ENCODE data around the gene C1RL. TPM values are rescaled to one million over a fixed set of nuclear protein-coding genes. Genes with fewer than 3 reads are reported as not detected.
A peak's percentile ranks its signal among the peaks of the same experiment; 100 is the strongest.

Gene C1RL
- total and polyA plus RNA-seq, 9 donors, result 11.2 to 18.6 (median 12.9) TPM

DNA sequence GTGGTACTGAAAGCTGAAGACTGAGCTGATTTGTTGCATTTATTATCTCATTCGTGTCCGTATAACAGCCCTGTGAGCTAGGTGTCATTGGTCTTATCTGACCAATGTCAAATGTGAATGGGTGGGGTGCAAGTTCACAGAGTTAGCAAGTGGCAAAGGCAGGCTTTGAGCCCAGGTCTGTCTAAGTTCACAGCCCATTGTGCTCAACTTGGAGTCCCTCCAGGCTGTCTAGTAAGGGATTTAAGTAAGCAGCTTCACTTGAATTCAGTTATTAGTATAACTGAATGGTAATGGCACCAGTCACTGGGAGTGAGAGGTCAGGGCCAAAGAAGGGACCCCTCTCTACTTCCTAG is 40.0 kb downstream of the C1RL start:
- Histone ChIP-seq H3K9me3 (replicated peaks; ENCODE audit: control insufficient read depth, low read depth, low read length) (no peaks in the 10 kb centered on the region), H3K27ac (ENCODE audit: low read length) (no peak overlapping the region), H3K36me3 (ENCODE audit: control insufficient read depth, insufficient read depth, low read length) (peaks cover 18% of the 10 kb centered on the region), H3K4me1 (ENCODE audit: control insufficient read depth, insufficient read depth, low read length) (no peaks in the 10 kb centered on the region), H3K27me3 (ENCODE audit: control insufficient read depth, insufficient read depth, low read length) (no peaks in the 10 kb centered on the region), H3K4me3 (ENCODE audit: low read length) (no peak overlapping the region)
- no peak for DNase-seq
- 90% methylated on average over 2 of the region's 2 CpGs for WGBS (ENCODE audit: insufficient coverage)

DNA sequence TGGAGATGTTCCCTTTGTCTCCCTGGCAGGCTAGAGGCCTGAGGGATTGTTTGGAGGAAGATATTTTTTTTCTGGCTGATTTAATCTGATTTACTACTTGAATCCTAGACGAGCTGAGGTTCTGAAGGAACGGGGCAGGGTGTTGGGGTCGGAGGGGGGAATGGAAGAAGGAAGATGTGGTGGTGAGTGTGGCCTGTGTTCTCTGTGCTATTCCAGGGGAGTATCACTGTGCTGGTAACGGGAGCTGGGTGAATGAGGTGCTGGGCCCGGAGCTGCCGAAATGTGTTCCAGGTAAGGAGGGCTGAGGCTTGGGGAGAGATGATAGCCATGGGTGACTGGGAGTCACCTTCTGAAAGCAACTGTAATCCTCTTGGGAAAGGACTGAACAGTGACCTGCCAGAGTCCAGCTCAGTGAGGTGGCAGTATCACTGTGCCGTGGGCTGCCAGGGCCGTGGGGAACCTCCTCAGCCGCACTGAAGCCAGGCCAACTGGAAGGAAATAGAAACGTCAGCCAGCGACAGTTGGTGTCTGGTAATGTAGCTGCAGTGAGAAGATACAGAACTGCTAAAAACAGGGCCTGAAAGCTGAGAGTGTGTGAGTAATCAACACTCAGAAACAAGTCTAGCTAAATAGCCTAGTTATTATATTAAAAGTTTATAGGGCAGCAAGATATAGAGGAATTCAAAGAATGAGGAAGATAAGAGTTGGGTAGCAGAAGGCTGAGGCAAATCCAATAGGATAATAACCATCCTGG is 40.6 kb downstream of the C1RL start:
- Histone ChIP-seq H3K4me3 (ENCODE audit: low read length) (no peak overlapping the region), H3K27ac (ENCODE audit: low read length) (peak overlapping the region; percentile 7), H3K27me3 (ENCODE audit: control insufficient read depth, insufficient read depth, low read length) (no peaks in the 10 kb centered on the region), H3K36me3 (ENCODE audit: control insufficient read depth, insufficient read depth, low read length) (peaks cover 18% of the 10 kb centered on the region), H3K4me1 (ENCODE audit: control insufficient read depth, insufficient read depth, low read length) (no peaks in the 10 kb centered on the region), H3K9me3 (replicated peaks; ENCODE audit: control insufficient read depth, low read depth, low read length) (no peaks in the 10 kb centered on the region)
- no peak for DNase-seq
- WGBS (ENCODE audit: insufficient coverage), result 67% methylated on average over 11 of the region's 11 CpGs

DNA sequence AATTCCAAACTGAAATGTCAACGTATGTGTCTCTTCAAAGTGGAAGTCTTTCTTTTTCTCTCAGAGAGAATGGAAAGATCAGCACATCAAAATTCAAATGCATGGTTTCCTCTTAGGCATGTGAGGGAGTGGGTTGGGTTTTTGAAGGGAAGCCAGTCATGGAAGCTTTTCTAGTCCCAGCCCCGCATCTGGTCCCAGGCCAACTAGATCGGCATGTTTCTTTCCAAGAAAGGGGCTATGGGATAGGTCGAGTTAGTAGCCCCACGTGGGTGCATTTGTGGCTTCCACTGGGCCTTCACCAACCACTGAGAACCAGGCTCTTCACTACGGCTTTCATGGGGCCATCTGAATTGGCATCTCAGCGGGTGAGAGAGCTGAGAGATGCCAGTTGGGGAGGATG is 41.9 kb downstream of the C1RL start:
- H3K36me3 ChIP-seq (ENCODE audit: control insufficient read depth, insufficient read depth, low read length), result peaks cover 18% of the 10 kb centered on the region
- no peaks in the 10 kb centered on the region for H3K27me3 ChIP-seq (ENCODE audit: control insufficient read depth, insufficient read depth, low read length)
- no peak for DNase-seq
- no peaks in the 10 kb centered on the region for H3K9me3 ChIP-seq (replicated peaks; ENCODE audit: control insufficient read depth, low read depth, low read length)
- no peak overlapping the region for H3K27ac ChIP-seq (ENCODE audit: low read length)
- WGBS (ENCODE audit: insufficient coverage), result 80% methylated on average over 6 of the region's 7 CpGs
- no peak overlapping the region for H3K4me3 ChIP-seq (ENCODE audit: low read length)
- no peaks in the 10 kb centered on the region for H3K4me1 ChIP-seq (ENCODE audit: control insufficient read depth, insufficient read depth, low read length)

DNA sequence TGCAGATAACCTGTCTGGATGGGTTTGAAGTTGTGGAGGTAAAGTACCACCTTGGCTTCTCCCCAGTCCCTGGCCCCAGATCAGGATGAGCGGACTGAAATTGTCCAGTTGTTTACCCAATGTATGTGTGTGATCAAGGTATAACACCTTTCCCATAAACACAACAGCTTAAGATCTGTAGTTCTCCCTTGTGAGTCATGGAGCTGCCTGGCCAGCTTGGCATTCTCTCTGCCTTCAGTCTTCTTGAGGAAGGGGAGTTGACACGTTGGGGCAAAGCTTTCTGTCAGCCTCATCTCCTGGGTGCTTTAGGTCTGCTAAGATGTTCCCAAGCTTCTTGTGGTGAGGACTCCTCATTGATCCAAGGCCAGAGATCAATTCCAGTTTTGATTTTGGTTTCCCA is 42.4 kb downstream of the C1RL start:
- WGBS (ENCODE audit: insufficient coverage), result no CpG with 5 or more reads among the region's 2 CpGs

DNA sequence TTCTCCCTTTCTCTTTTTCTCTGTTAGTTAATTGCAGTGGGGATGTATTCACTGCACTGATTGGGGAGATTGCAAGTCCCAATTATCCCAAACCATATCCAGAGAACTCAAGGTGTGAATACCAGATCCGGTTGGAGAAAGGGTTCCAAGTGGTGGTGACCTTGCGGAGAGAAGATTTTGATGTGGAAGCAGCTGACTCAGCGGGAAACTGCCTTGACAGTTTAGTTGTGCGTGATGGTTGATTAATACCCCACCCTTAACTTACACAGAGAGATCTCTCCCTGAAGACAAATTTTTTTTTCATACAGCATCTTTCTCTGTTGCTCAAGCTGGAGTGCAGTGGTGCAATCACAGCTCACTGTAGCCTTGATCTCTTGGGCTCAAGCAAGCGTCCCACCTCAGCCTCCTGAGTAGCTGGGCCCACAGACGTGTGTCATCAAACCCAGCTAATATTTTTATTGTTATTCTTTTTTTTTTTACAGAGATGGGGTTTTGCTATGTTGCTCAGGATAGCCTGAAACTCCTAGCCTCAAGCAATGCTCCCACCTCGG is 43.9 kb downstream of the C1RL start:
- no CpG with 5 or more reads among the region's 7 CpGs for WGBS (ENCODE audit: insufficient coverage)
- no peaks in the 10 kb centered on the region for H3K9me3 ChIP-seq (replicated peaks; ENCODE audit: control insufficient read depth, low read depth, low read length)
- H3K36me3 ChIP-seq (ENCODE audit: control insufficient read depth, insufficient read depth, low read length), result peaks cover 18% of the 10 kb centered on the region
- H3K27ac ChIP-seq (ENCODE audit: low read length), result no peak overlapping the region
- peaks cover 18% of the 10 kb centered on the region for H3K4me1 ChIP-seq (ENCODE audit: control insufficient read depth, insufficient read depth, low read length)
- H3K4me3 ChIP-seq (ENCODE audit: low read length), result no peak overlapping the region
- DNase-seq, result no peak
- no peaks in the 10 kb centered on the region for H3K27me3 ChIP-seq (ENCODE audit: control insufficient read depth, insufficient read depth, low read length)

More for the DNA sequence above, 42.4 kb downstream of the C1RL start:
- H3K4me3 ChIP-seq (ENCODE audit: low read length), result no peak overlapping the region
- no peak overlapping the region for H3K27ac ChIP-seq (ENCODE audit: low read length)
- H3K4me1 ChIP-seq (ENCODE audit: control insufficient read depth, insufficient read depth, low read length), result peaks cover 3% of the 10 kb centered on the region
- no peaks in the 10 kb centered on the region for H3K27me3 ChIP-seq (ENCODE audit: control insufficient read depth, insufficient read depth, low read length)
- H3K9me3 ChIP-seq (replicated peaks; ENCODE audit: control insufficient read depth, low read depth, low read length), result no peaks in the 10 kb centered on the region
- no peak for DNase-seq
- H3K36me3 ChIP-seq (ENCODE audit: control insufficient read depth, insufficient read depth, low read length), result peaks cover 18% of the 10 kb centered on the region

DNA sequence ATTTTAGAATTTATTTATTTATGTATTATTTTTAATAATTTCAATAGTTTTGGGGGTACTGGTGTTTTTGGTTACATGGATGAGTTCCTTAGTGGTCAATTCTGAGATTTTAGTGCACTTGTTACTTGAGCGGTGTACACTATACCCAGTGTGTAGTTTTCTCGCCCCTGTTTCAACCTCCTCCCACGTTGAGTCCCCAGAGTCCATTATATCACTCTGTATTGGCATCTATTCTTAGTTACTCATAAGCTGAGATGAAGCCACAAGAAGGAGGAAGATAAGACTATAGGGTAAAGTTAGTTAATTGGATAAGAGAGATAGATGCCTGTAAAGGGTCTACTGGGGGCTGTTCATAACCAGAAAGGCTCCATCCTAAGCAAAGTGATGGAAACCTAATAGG is 44.5 kb downstream of the C1RL start:
- WGBS (ENCODE audit: insufficient coverage), result no CpG with 5 or more reads among the region's 3 CpGs

DNA sequence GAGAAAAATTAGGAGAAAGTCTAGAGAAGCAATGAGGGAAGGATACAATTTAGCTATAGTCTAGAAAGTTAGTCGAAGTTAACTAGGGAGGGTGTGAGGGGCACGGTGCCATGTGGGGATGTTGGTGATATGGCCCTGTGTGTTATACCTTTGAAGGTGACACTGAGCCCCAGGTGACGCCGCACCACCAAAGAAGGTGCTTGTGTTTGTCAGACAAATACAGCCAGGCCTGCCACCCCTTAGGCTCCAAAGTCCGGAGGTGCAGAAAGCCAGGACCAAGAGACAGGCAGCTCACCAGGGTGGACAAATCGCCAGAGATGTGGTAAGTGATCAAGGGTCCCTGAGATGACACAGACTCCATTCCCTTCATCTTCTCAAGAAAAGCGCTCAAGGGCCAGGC is 47.4 kb downstream of the C1RL start:
- H3K4me1 ChIP-seq (ENCODE audit: control insufficient read depth, insufficient read depth, low read length), result peaks cover 20% of the 10 kb centered on the region
- no peaks in the 10 kb centered on the region for H3K27me3 ChIP-seq (ENCODE audit: control insufficient read depth, insufficient read depth, low read length)
- peak overlapping the region; percentile 7 for H3K27ac ChIP-seq (ENCODE audit: low read length)
- no peaks in the 10 kb centered on the region for H3K9me3 ChIP-seq (replicated peaks; ENCODE audit: control insufficient read depth, low read depth, low read length)
- H3K4me3 ChIP-seq (ENCODE audit: low read length), result peak overlapping the region; percentile 40
- 93% methylated on average over 5 of the region's 7 CpGs for WGBS (ENCODE audit: insufficient coverage)
- DNase-seq, result no peak
- peaks cover 5% of the 10 kb centered on the region for H3K36me3 ChIP-seq (ENCODE audit: control insufficient read depth, insufficient read depth, low read length)

More for the DNA sequence above, 44.5 kb downstream of the C1RL start:
- H3K4me3 ChIP-seq (ENCODE audit: low read length), result no peak overlapping the region
- DNase-seq, result no peak
- no peak overlapping the region for H3K27ac ChIP-seq (ENCODE audit: low read length)
- no peaks in the 10 kb centered on the region for H3K9me3 ChIP-seq (replicated peaks; ENCODE audit: control insufficient read depth, low read depth, low read length)
- H3K4me1 ChIP-seq (ENCODE audit: control insufficient read depth, insufficient read depth, low read length), result peaks cover 20% of the 10 kb centered on the region
- H3K36me3 ChIP-seq (ENCODE audit: control insufficient read depth, insufficient read depth, low read length), result peaks cover 18% of the 10 kb centered on the region
- no peaks in the 10 kb centered on the region for H3K27me3 ChIP-seq (ENCODE audit: control insufficient read depth, insufficient read depth, low read length)

DNA sequence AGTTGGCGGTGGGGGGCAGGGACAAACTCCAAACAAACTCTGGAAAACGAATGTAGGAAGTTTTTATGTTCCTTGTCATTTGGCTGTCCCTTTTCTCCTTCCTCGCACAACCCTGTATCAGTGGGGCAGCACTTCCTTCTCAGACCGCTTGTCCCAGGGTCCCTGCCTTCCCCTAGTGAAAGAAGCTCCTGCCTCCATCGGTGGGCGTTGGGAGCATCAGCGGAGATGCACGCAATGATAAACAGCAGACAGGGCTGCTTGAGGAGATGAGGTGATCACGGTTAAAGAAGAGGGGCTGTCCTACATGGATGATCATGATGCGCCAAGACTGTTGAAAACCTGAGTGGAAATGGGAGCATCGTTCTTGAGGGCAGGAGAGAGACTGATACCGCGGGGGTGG is 47.9 kb downstream of the C1RL start:
- Histone ChIP-seq H3K4me3 (ENCODE audit: low read length) (peak overlapping the region; percentile 40), H3K27ac (ENCODE audit: low read length) (peak overlapping the region; percentile 90), H3K27me3 (ENCODE audit: control insufficient read depth, insufficient read depth, low read length) (no peaks in the 10 kb centered on the region), H3K36me3 (ENCODE audit: control insufficient read depth, insufficient read depth, low read length) (peaks cover 4% of the 10 kb centered on the region), H3K4me1 (ENCODE audit: control insufficient read depth, insufficient read depth, low read length) (peaks cover 20% of the 10 kb centered on the region), H3K9me3 (replicated peaks; ENCODE audit: control insufficient read depth, low read depth, low read length) (no peaks in the 10 kb centered on the region)
- peak; percentile 26 for DNase-seq
- WGBS (ENCODE audit: insufficient coverage), result 75% methylated on average over 10 of the region's 13 CpGs

DNA sequence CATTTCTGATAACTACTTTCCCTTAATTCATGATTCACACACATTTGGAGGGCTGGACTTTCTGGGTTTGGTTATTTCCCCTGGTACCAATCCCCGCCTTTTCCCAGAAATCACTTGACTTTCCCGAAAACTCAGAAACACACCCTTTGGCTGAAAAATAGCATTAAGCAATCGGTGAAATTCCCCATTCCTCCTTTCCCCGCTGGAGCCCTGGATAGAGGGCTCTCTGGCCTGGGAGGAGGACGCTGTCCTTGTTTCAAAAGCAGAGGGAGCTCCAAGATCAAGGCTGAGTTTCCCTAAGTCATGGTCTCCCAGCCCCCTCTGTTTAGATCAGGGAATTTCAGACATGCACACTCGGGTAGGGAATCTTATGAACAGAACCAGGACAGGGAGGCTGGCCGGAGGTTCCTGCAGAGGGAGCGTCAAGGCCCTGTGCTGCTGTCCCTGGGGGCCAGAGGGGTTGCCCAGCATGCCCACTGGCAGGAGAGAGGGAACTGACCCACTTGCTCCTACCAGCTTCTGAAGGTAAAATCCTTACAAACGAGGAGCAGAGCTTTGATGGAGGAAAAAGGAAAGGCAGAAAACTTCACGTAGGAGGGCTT is 48.6 kb downstream of the C1RL start, which contains the start of gene C1S:
Gene C1S (plus strand): TSS at position 366 of the 602 bp plus-strand sequence. CDS start 1,195 bp downstream, outside the sequence.
- H3K36me3 ChIP-seq (ENCODE audit: control insufficient read depth, insufficient read depth, low read length), result peaks cover 2% of the 10 kb centered on the region
- H3K9me3 ChIP-seq (replicated peaks; ENCODE audit: control insufficient read depth, low read depth, low read length), result no peaks in the 10 kb centered on the region
- H3K4me1 ChIP-seq (ENCODE audit: control insufficient read depth, insufficient read depth, low read length), result peaks cover 20% of the 10 kb centered on the region
- no peaks in the 10 kb centered on the region for H3K27me3 ChIP-seq (ENCODE audit: control insufficient read depth, insufficient read depth, low read length)
- DNase-seq, result peak; percentile 98
- peak within 1 kb of the TSS; percentile 40 for H3K4me3 ChIP-seq (ENCODE audit: low read length)
- peak within 1 kb of the TSS; percentile 90 for H3K27ac ChIP-seq (ENCODE audit: low read length)
- WGBS (ENCODE audit: insufficient coverage), result no CpG with 5 or more reads among the region's 10 CpGs

DNA sequence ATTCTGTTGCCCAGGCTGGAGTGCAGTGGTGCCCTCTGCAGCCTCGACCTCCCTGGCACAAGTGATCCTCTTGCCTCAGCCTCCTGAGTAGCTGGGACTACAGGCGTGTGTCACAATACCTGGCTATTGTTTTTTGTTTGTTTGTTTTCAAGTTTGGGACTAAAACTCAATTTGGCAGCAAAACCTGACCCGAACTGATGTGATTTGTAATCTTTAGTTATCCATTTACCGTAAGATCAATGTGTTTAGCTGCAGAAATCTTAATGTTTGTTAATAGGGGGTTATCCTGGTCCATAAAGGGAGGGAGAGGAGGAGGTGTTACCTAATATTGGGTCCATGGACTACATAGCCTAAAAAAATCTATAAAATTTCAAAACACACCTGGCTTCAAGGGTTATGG is 49.2 kb downstream of the C1RL start:
- Histone ChIP-seq H3K27ac (ENCODE audit: low read length) (peak overlapping the region; percentile 90), H3K27me3 (ENCODE audit: control insufficient read depth, insufficient read depth, low read length) (no peaks in the 10 kb centered on the region), H3K9me3 (replicated peaks; ENCODE audit: control insufficient read depth, low read depth, low read length) (no peaks in the 10 kb centered on the region), H3K36me3 (ENCODE audit: control insufficient read depth, insufficient read depth, low read length) (no peaks in the 10 kb centered on the region), H3K4me1 (ENCODE audit: control insufficient read depth, insufficient read depth, low read length) (peaks cover 20% of the 10 kb centered on the region), H3K4me3 (ENCODE audit: low read length) (no peak overlapping the region)
- no peak for DNase-seq
- 90% methylated on average over 2 of the region's 4 CpGs for WGBS (ENCODE audit: insufficient coverage)
